ENCODE results near the gene PDE4D.

GRCh38 chr5:59600153-59600552, 293.4 kb downstream of the PDE4D start:
- no peak for TF ChIP-seq EP300 (IDR thresholded peaks at IDR 0.05)
- no peak for TF ChIP-seq CTCF (IDR thresholded peaks at IDR 0.05)
- TF ChIP-seq POLR2A (IDR thresholded peaks at IDR 0.05), result no peak

Data from tibial nerve (tissue), 4 donors.